Thyroid gland (tissue), 4 donors: ENCODE measurements around the gene TFDP2. TPM values are rescaled to one million over a fixed set of nuclear protein-coding genes. Genes with fewer than 3 reads are reported as not detected.

ENCODE experiments used
- DNase-seq, 2 donors: peaks; one replicate each; pipeline ENCODE4 v3.0.0-alpha.2; 2019
- H3K27ac ChIP-seq, 3 donors: fragments of 200-600 bp; sonication (generic); 1 replicate in 2 of 3; 2 replicates in 1 of 3; pipeline ENCODE4 v1.5.1; 2016 to 2019; ENCODE audit warnings: mild to moderate bottlenecking in 1 of 3, moderate library complexity in 1 of 3
- H3K27me3 ChIP-seq: fragments of 200-600 bp; sonication (generic); one replicate; pipeline ENCODE4 v1.5.1; 2019
- H3K36me3 ChIP-seq, 2 donors: fragments of 200-600 bp; sonication (generic); one replicate each; pipeline ENCODE4 v1.5.1; 2016 to 2019
- H3K4me1 ChIP-seq, 2 donors: fragments of 200-600 bp; sonication (generic); one replicate each; pipeline ENCODE4 v1.5.1; 2017 to 2019
- H3K4me3 ChIP-seq, 3 donors: fragments of 200-600 bp; sonication (generic); replicated peaks in 1 of 3; 1 replicate in 2 of 3; 2 replicates in 1 of 3; pipeline ENCODE4 v1.5.1; 2016; ENCODE audit warnings: mild to moderate bottlenecking in 1 of 3
- H3K9me3 ChIP-seq: fragments of 200-600 bp; sonication (generic); one replicate; pipeline ENCODE4 v1.5.1; 2017
- CTCF ChIP-seq, 6 experiments: fragments of 200-600 bp in 3 of 6; fragments of 450-650 bp in 3 of 6; sonication (generic) in 3 of 6; IDR thresholded peaks; one replicate each; pipeline ENCODE4 v1.5.1; 2016 to 2019; ENCODE audit warnings: antibody characterized with exemption in 6 of 6, mild to moderate bottlenecking in 2 of 6, inconsistent platforms in 1 of 6, moderate library complexity in 1 of 6
- POLR2A ChIP-seq, 2 donors: fragments of 450-650 bp; IDR thresholded peaks; one replicate each; pipeline ENCODE4 v1.6.1; 2017; ENCODE audit warnings: antibody characterized with exemption in 2 of 2, mild to moderate bottlenecking in 2 of 2, moderate library complexity in 1 of 2
- WGBS, 2 donors: methylation state at CpG; one replicate each; pipeline ENCODE4 v1.1.5; 2017; 5-methylcytosine and 5-hydroxymethylcytosine counted together
- intact Hi-C: fragments of 100-400 bp; cut with DNase I; formaldehyde crosslinking; loops from one replicate; pipeline ENCODE4 v1.15.1; 2023
- total RNA-seq, 4 donors: library from RNA; depleted of rRNA; stranded (reverse); fragments of >200 nt; gene quantifications; one replicate each; pipeline ENCODE4 v1.2.3, GENCODE V29; 2016

The TFDP2 gene
- total RNA-seq, 4 donors from 2014 or later = 67.7 to 174 (median 122) TPM

DNA sequence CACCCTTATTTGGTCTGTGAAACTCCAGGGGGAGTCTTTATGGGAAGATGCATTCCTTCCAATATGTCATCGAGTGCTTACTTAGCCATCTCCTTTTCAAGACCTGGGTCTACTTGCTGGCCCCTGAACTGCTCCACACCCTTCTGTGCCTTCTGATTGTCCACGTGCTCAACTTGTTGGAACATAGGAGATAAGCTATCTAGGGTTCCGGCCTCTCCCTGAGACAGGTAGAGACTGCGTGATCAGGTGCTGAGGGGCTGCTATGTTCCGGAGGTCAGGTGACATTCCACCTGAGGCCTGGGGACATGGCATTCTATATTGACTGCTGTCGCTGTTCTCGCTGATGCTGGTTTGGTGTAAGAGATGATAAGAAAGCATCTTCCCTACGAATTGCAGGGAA is 207.3 kb downstream of the TFDP2 start:
- no peaks in the 10 kb centered on the region for H3K9me3 ChIP-seq
- no peaks in the 10 kb centered on the region for H3K27me3 ChIP-seq
- H3K27ac ChIP-seq = no peak overlapping the region
- DNase-seq = no peak
- H3K36me3 ChIP-seq = no peaks in the 10 kb centered on the region
- TF ChIP-seq POLR2A (IDR thresholded peaks at IDR 0.05) (no peak), CTCF (IDR thresholded peaks at IDR 0.05) (no peak)
- 95 to 97% methylated on average over 8 of the region's 8 CpGs for WGBS, 2 donors
- intact Hi-C loops = no loop called here
- H3K4me3 ChIP-seq = no peak overlapping the region
- peaks cover 13 to 15% of the 10 kb centered on the region in 2 donors for H3K4me1 ChIP-seq

DNA sequence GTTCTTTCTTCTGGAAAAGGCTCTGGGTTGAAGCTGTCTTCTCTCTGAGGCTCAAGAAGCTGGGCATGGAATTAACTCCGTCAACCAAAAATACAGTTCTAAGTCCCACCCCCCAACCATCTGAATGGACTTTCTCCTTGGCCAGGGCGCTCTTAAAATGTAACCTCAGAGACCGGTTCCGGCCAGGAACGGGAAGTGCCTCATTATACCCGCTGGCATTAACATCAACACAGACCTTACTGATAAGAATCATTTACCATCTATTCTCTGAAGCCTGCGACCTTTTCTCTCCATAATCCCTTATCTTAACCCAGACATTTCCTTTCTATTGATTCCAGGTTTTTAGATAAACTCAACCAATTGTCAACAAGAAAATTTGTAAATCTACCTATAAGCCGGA is 208.3 kb downstream of the TFDP2 start:
- H3K4me3 ChIP-seq = no peak overlapping the region
- DNase-seq = no peak
- no peaks in the 10 kb centered on the region for H3K36me3 ChIP-seq
- no peaks in the 10 kb centered on the region for H3K9me3 ChIP-seq
- H3K27me3 ChIP-seq = no peaks in the 10 kb centered on the region
- WGBS, 2 donors = 72 to 79% methylated on average over 8 of the region's 8 CpGs
- H3K4me1 ChIP-seq = peaks cover 13 to 15% of the 10 kb centered on the region in 2 donors
- no peak for TF ChIP-seq CTCF (IDR thresholded peaks at IDR 0.05)
- no peak for TF ChIP-seq POLR2A (IDR thresholded peaks at IDR 0.05)
- H3K27ac ChIP-seq = peak overlapping the region in 2 of 3 donors; percentile 73 to 80
- intact Hi-C loops = no loop called here

GRCh38 chr3:141940194-141940776 is 209.1 kb downstream of the TFDP2 start:
- peak in 2 of 6 experiments; percentile 6 to 42 for TF ChIP-seq CTCF (IDR thresholded peaks at IDR 0.05)
- no peak for TF ChIP-seq POLR2A (IDR thresholded peaks at IDR 0.05)
- Histone ChIP-seq H3K4me3 (no peak overlapping the region), H3K36me3 (no peaks in the 10 kb centered on the region), H3K9me3 (no peaks in the 10 kb centered on the region), H3K27ac (peak overlapping the region; percentile 62 to 80 (median 73)), H3K27me3 (no peaks in the 10 kb centered on the region), H3K4me1 (peaks cover 13 to 15% of the 10 kb centered on the region in 2 donors)
- 31 to 54% methylated on average over 7 to 12 of the region's 12 CpGs for WGBS, 2 donors
- intact Hi-C loops = no loop called here
- peak; percentile 85 to 88 for DNase-seq

- Histone ChIP-seq H3K4me1 (peaks cover 13 to 15% of the 10 kb centered on the region in 2 donors), H3K27ac (peak overlapping the region; percentile 62 to 80 (median 73)), H3K9me3 (no peaks in the 10 kb centered on the region), H3K4me3 (no peak overlapping the region), H3K27me3 (no peaks in the 10 kb centered on the region), H3K36me3 (no peaks in the 10 kb centered on the region)
- TF ChIP-seq CTCF (IDR thresholded peaks at IDR 0.05) (no peak), POLR2A (IDR thresholded peaks at IDR 0.05) (no peak)
- intact Hi-C loops = no loop called here
- DNase-seq = peak; percentile 42 to 47
- 54 to 64% methylated on average over 4 of the region's 4 CpGs for whole genome bisulfite sequencing, 2 donors
These were observed 209.6 kb downstream of the TFDP2 start for GRCh38 chr3:141939759-141940158.

- H3K9me3 ChIP-seq = no peaks in the 10 kb centered on the region
- DNase-seq = no peak
- intact Hi-C loops = no loop called here
- 94 to 96% methylated on average over 14 to 19 of the region's 20 CpGs for WGBS, 2 donors
- H3K4me1 ChIP-seq = peaks cover 13 to 15% of the 10 kb centered on the region in 2 donors
- no peaks in the 10 kb centered on the region for H3K27me3 ChIP-seq
- TF ChIP-seq CTCF (IDR thresholded peaks at IDR 0.05) = no peak
- no peak for TF ChIP-seq POLR2A (IDR thresholded peaks at IDR 0.05)
- no peak overlapping the region for H3K27ac ChIP-seq
- no peak overlapping the region for H3K4me3 ChIP-seq
- no peaks in the 10 kb centered on the region for H3K36me3 ChIP-seq
These were observed 211.3 kb downstream of the TFDP2 start for GRCh38 chr3:141938011-141938500.
